HG03521 (cell line): Measurements from ENCODE around the gene SCYGR3.

Experiments
- ATAC-seq: cut with Tn5 transposase; IDR thresholded peaks from one replicate; pipeline ENCODE4 v1.9.1; 2021; ENCODE audit warnings: mild to moderate bottlenecking, moderate library complexity; ENCODE audit not compliant: unreplicated experiment

Gene SCYGR3

DNA sequence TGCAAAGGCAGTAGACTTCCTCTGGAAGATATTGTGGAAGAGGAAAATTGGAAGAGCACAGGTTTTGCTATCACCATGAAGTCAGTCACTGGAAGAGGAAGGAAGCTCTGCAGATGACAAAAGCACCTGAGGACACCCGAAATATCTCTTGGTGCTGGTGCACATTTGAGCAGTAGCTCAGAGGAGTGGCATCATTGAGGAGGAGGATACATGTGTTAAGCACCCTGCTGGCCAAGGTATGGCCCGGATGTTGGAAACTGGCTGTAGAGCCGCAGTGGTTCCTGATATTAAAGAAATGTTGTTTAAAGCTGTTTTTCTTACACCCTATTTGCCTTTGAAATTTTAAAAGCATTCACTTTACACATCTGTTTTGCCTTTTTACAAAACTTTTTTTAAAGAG lies 48.6 kb downstream of the SCYGR3 start:
- no peak for ATAC-seq

DNA sequence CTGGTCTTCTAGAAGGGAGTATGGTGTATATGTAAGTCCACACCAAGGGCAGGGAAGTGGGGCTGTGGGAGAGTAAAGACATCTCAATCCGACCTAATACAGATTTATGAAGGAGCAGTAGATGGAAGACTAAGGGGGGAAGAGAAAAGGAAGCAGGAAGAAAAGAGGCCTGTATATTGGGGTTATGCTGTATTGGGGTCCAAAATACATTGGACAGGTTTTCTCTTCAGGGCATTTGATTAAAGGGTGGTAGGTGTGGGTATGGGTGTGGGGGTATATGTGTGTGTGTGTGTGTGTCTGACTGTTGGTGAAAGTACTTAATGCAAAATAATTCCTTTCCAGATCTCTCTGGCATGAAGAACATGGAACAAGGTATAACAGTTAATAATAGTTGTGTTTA lies 49.6 kb downstream of the SCYGR3 start:
- ATAC-seq = no peak
